GM12865 (cell line): ENCODE data around the gene PAX1.

Experiments
- DNase-seq: peaks from one replicate; pipeline ENCODE4 v3.0.0; 2010; ENCODE audit warnings: low read depth
- H3K4me3 ChIP-seq: 2 replicates; pipeline ENCODE4 v1.5.1; 2011; ENCODE audit warnings: mild to moderate bottlenecking, low read depth, low read length, control low read depth
- TF ChIP-seq, protein P1 (sequence below): IDR thresholded peaks from 2 replicates; pipeline ENCODE4 v1.5.1; 2011; ENCODE audit warnings: low read length, control low read depth, low read depth, inconsistent platforms; ENCODE audit not compliant: insufficient read depth; ENCODE audit errors: missing control alignments

The PAX1 gene

DNA sequence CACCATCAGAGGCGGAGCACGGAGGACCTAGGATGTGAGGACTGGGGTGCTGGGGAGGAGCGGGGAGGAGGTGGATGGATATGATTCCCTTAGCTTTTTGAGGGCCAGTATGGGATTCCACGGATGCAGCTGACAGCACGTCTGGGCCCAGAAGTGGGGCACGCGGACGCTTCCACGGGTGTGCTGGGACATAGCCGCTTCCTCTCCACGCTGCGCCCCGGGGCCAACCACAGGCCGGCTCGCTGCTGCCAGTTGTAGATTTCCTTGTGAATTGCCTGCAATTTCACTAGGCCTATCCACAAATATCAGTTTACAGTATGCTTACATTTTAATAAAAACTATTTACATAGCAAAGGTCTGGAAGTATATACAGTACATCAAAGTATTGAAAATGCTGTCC, 23.9 kb downstream of the PAX1 start:
- TF ChIP-seq, protein P1, sequence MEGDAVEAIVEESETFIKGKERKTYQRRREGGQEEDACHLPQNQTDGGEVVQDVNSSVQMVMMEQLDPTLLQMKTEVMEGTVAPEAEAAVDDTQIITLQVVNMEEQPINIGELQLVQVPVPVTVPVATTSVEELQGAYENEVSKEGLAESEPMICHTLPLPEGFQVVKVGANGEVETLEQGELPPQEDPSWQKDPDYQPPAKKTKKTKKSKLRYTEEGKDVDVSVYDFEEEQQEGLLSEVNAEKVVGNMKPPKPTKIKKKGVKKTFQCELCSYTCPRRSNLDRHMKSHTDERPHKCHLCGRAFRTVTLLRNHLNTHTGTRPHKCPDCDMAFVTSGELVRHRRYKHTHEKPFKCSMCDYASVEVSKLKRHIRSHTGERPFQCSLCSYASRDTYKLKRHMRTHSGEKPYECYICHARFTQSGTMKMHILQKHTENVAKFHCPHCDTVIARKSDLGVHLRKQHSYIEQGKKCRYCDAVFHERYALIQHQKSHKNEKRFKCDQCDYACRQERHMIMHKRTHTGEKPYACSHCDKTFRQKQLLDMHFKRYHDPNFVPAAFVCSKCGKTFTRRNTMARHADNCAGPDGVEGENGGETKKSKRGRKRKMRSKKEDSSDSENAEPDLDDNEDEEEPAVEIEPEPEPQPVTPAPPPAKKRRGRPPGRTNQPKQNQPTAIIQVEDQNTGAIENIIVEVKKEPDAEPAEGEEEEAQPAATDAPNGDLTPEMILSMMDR: no peak
- no peak for DNase-seq
- no peak overlapping the region for H3K4me3 ChIP-seq

GRCh38 chr20:21739161-21739560, 33.7 kb downstream of the PAX1 start:
- no peak overlapping the region for H3K4me3 ChIP-seq
- TF ChIP-seq, protein P1: no peak
- DNase-seq: no peak

DNA sequence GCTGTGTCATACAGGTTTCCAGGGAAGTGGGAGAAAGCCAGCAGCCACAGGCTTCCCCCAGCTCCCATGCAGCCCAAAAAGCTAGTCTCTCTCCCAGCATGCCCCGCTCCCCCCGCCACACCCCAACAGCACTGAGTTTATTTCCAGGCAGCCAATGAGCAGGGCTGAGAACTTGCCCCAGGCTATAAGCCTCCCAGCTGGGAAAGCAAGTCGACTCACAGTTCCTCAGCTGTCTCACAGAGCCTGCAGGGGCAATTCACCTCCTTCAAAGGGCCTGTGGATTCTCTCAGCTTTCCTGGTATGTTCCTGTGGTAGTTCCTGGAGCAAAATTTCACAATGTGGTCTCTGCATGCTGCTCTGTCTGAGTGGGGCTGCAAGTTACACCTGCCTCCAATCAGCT, 34.2 kb downstream of the PAX1 start:
- DNase-seq: no peak
- TF ChIP-seq, protein P1: no peak
- no peak overlapping the region for H3K4me3 ChIP-seq

- no peak for DNase-seq
- no peak overlapping the region for H3K4me3 ChIP-seq
- TF ChIP-seq, protein P1: no peak
Observed at GRCh38 chr20:21741266-21741665, 35.8 kb downstream of the PAX1 start.

- DNase-seq: no peak
- TF ChIP-seq, protein P1: no peak
Observed at GRCh38 chr20:21762646-21763045, 57.2 kb downstream of the PAX1 start.

GRCh38 chr20:21767200-21767738, 61.8 kb downstream of the PAX1 start:
- H3K4me3 ChIP-seq: no peak overlapping the region
- TF ChIP-seq, protein P1: no peak
- no peak for DNase-seq

More at GRCh38 chr20:21762646-21763045, 57.2 kb downstream of the PAX1 start:
- H3K4me3 ChIP-seq: no peak overlapping the region

- H3K4me3 ChIP-seq: no peak overlapping the region
- DNase-seq: no peak
- TF ChIP-seq, protein P1: peak; percentile 26
Observed at GRCh38 chr20:21767739-21768223, 62.3 kb downstream of the PAX1 start.
